SW 1271 (cell line): Measurements from ENCODE around the gene CPSF6.
"Not testable (repeated sequence)": the region's sequence is repeated elsewhere in the genome, so short reads cannot be mapped to it uniquely, and the experiment has no call there.

Experiments
- DNase-seq, 2 experiments: peaks; one replicate each; lab custom pipeline; 2025; lab: John Stamatoyannopoulos, UW

Gene CPSF6

GRCh38 chr12:69239352-69239921 lies at the start of gene CPSF6:
Gene CPSF6, plus strand, starts transcription at chr12:69239569. Its CDS starts 78 bp downstream, at chr12:69239647.
- peak; percentile 64 to 90 for DNase-seq

GRCh38 chr12:69196302-69197288 lies 42.8 kb upstream of the CPSF6 start:
- DNase-seq = no peak

GRCh38 chr12:69199976-69200375 lies 39.4 kb upstream of the CPSF6 start:
- DNase-seq = not testable (repeated sequence)

DNA sequence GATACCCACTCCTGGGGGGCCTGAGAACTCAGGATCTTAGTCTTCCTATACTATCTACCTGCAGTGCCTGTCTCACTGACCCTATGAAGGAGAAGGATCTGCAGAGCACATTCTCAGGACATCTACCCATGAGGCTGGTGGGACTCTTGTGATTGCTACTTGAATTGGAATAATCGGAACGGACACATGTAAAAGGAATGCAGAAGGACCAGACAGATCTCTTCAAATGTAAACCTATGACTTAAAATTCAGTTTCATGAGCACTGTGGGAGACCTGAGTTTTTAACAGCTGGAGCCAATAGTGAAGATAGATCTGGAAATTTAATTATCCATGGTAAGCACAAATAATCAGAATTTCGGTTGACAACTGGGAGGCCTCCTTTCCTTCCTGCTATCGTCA lies 35.2 kb upstream of the CPSF6 start:
- no peak for DNase-seq

DNA sequence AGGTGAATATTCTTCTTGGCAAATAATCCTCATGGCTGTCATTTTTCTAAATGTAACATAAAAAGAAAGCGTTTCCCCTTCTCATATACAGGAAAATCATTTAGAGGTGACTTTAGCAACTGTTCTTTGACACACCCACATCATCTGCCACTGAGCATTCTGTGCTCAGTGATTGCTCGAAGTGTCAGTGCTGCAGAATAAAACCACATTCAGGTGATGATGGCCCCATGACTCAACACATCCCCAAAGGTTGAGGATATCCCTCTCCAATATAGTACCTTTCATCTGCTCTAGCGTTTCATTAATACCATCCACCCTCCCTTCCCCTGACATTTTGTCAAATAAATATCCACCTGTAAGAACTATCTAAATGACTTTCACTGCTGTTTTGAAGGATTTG lies 28.7 kb upstream of the CPSF6 start:
- DNase-seq = no peak

DNA sequence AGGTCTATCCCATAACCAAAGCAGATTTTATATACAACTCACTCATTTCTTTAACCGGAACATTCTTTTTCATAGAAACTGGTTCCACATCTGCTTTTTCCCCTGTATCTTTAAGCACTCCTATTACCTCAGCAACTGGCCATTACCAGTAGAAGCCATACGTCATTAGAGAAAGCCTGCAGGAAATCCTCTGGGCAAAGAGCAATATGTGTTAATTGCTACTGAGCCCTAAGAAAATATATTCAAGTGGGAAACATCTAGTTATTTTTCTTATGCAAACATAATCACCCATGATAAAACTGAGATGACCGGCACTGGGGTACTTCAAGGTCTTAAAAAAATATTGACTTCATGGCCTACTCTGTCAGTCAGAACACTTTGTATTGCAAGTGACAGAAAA lies 28.2 kb upstream of the CPSF6 start:
- no peak for DNase-seq

DNA sequence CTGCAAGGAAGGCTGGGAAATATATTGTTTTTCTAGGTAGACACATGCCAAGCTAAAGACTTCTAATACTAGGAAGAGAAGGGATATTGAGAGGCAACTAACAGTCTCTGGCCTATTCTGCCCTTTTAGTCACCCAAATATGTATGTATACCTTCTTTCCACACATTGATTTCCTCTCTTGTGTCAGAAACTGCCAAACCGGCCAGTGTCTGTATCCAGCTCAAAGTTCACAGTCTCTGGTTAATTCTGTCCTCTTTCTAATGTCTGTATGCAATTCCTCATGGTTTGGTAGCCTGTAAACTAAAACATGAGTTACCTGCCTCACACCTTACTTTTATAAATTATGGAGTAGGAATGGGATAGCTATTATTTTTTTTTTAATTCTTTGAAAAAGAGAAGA lies 25.2 kb upstream of the CPSF6 start:
- DNase-seq = no peak

DNA sequence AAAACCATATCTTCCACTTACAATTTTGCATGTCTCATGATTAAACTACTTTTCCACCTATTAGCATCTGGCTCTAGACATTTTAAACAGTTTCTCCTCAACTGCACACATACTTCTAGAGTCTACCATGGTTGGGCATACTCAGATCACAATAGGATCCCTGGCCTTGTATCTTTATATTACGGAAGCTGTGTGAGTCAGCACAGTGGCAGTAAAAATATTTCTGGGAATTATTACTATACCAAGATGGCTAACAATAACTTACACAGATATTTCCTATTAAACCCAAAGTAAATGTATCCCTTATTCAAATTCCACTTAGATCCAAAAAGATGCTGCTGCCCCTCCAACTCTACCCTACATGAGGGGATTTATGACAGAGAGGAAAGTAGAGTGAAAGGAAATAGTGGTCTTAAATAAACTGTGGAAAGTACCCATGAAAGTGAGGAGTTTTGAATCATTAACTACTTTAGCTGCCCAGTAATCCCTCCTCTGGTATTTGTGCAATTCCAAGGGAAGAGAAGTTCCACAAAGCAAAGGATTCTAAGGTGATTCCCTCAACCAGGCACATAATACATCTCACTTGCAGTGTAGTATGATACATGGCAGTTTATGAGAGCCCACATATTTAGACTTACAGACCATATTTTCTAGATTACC lies 14.0 kb upstream of the CPSF6 start:
- no peak for DNase-seq

DNA sequence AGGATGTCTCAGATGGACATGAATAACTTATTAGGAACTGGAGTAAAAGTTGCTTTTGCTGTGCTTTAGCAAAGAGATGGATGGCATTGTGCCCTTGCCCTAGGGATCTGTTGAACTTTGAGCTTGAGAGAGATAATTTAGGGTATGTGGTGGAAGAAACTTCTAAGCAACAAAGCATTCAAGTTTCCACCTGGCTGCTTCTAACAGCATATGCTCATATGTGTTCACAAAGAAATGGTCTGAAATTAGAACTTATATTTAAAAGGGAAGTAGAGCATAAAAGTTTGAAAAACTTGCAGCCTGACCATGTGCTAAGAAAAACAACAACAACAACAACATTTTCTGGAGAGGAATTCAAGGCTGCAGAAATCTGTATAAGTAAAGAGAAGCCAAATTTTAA lies 7.9 kb upstream of the CPSF6 start:
- no peak for DNase-seq

DNA sequence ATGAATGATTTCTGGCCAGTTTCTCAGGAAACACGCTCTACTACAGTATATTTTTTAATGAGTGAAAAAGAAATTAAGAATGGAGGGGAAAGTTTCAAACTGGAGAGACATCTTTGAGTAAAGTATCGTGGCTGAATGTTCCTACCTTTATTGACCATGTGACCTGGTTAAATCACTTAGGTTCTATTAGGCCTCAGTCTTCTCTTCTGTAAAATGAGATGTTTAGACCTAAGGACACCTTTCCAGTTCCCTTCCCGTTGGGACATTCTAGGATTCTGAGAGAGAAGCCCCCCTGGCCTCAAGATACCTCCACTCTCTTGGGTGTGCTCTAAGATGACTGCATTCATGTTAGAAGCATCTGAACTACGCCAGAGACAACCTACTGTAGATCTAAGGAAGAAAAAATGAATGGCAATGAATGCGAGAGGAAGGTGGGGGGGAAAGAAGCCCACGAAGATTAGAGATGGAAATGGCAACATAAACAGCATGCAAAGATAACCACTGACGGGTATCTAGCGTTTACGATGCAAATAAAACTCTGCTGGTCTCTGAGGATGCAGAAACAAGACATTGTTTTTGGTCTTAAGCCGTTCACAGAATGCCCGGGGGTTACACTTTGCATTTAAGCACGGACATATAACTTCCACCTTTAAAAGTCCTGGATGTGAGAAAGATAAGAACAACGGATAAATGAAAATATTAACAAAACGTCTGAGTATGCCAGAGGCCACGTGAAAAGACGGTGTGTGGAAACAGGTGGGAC lies 599 bp upstream of the CPSF6 start:
- DNase-seq = no peak

DNA sequence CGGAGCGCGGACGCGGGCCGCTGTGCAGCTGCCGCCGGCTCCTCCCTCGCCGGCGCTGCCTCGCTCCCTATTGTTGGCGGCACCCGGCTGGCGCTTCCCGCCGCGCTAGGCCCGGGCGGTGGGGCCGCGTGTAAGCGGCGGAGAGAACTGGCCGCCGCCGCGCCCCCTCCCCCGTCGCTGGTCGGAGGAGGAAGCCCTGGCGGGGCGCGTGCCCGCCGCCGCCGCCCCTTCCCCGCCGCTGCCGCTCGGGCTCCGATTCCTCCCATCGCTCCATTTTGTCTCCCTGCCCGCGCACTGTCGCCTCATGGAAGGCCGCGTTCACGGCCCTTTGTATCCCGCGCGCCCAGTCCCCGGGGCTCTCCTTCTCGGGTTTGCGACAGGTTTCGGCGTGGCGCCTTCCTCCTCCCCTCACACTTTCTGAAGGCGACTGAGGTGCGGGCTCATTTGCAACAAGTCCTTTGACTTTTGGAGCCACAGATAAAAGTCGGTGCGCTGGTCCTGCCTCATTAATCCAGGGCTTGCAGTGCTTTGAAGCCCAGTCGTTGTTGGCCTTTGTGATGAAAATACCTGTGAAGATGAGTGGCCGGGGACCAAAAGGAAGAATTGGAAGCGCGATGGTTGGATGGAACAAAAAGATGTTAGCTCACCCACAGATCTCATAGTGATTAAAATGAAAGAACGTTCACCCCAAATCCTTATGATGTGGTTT lies 707 bp downstream of the CPSF6 start:
- DNase-seq = peak in 1 of 2 experiments; percentile 46

GRCh38 chr12:69240631-69240995 lies 1.2 kb downstream of the CPSF6 start:
- DNase-seq = peak in 1 of 2 experiments; percentile 46

- DNase-seq = no peak
These were observed 2.2 kb downstream of the CPSF6 start for GRCh38 chr12:69241438-69242092.

DNA sequence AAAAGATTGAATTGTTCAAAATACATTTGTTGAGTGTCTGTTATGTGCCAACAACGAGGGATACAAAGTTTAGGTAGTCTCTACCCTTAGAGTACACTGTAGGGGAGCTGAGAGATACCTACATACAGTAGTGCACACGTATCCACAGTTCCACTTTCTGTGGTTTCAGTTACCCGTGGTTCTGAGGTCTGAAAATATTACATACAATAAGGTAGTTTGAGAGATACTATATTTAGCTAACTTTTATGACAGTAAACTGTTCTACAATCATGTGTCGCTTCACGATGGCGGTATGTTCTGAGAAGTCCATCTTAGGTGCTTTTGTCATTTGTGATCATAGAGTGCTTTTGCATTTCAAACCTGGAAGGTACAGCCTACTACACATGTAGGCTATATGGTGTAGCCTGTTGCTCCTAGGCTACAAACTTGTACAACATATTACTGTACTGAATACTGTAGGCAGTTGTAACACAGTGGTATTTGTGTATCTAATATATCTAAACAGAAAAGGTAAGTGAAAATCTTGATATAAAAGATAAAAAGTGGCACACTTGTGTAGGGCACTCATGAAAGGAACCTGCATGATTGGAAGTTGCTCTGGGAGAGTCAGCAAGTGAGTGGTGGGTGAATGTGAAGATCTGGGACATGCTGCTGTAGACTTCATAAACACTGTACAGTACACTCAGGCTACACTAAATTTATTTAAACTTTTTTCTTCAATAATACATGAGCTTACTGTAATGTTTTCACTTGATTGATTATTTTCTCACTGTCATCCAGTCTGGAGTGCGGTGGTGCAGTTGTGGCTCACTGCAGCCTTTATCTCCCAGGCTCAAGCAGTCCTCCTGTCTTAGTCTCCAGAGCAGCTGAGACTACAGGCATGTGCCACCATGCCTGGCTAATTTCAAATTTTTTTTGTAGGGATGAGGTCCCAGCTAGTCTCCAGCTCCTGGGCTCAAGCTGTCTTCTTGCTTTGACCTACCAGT lies 4.0 kb downstream of the CPSF6 start:
- no peak for DNase-seq

DNA sequence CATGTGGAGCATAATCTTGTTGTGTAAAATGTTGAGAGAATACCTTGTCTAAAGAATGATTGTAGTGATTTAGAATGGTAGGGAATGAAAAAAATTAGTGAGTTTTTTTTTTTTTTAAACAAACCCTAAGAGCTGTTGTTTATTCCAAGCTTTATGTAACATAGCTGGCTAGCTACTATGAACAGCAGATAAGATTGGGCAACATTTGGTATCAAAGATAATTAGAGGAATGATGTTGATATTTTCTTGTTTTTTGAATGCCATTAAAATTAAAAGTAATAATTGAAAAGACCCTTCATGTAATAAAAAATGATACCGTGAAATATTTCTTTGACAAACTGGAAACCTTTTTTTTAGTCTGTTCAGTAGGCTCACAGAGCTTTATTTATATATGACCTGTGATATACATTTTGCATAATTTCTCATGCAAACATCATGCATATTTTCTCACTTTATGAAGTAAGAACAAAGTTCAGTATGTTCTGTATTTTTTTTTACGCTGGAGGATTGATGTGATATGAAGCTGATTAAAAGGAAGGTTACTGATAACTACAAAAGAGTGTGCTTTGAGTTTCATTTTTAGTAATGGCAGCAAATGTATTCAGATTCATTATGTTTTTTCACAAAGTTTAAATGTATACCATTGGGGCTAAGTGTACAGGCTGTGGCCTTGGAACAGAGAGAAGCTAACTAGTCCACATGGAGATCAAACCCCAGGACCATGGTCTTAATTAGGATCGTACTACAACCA lies 8.1 kb downstream of the CPSF6 start:
- DNase-seq = no peak

DNA sequence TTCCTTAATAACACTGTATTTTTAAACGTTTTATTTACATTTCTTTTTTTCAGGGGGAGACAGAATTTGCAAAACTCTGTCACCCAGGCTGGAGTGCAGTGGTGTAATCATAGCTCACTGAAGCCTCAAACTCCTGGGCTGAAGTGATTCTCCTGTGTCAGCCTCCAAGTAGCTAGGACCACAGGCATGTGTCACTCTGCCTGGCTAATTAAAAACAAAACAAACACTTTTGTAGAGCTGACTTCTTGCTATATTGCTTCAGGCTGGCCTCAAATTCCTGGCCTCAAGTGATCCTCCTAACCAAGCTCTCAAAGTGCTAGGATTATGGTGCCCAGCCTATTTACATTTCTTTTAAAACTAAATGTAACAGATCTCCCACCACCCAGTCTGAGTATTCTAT lies 12.7 kb downstream of the CPSF6 start:
- DNase-seq = no peak

DNA sequence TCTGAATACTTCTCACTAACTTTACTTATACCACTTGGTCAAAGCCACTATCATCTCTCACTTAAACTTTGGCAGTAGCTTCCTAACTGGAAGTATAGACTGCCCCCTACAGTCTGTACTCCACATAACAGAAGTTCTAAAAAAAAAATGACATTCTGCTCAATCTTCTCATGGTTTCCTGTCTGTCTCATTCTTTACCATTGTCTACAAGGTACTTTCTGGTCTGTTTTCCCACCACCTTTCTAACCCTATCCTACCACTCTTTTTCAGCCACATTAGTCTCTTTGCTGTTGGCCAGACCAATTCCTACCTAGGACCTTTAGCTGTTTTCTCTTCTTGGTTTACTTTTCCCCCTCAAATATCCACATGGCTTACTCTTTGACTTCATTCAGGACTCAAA lies 14.7 kb downstream of the CPSF6 start:
- peak in 1 of 2 experiments; percentile 64 for DNase-seq

DNA sequence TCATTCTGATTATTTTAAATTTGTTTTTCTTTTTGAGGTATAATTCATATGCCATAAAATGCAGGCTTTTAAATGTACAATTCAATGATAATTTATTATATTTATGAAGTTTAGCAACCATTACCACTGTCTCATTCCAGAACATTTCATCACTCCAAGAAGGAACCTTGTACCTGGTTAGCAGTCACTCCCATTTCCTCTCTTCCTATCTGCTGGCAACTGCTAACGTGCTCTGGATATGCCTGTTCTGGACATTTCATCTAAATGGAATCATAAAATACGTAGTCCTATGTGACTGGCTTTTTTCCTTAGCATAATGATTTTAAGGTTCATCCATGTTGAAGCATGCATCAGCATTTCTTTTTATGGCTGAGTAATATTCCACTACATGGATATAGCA lies 15.5 kb downstream of the CPSF6 start:
- DNase-seq = no peak

GRCh38 chr12:69258655-69259054 lies 19.3 kb downstream of the CPSF6 start:
- no peak for DNase-seq
